HEK293 (cell line): ENCODE measurements around the gene WASF2.
"Not testable (repeated sequence)": the region's sequence is repeated elsewhere in the genome, so short reads cannot be mapped to it uniquely, and the experiment has no call there.

Experiments
- CTCF ChIA-PET: fragments of 350-600 bp; formaldehyde crosslinking; extraction: SDS; loops from one replicate; lab custom pipeline; 2021; ENCODE audit warnings: antibody characterized with exemption; lab: Yijun Ruan, JAX
- POLR2A ChIA-PET: fragments of 300-600 bp; formaldehyde crosslinking; extraction: SDS; loops from one replicate; lab custom pipeline; 2020; ENCODE audit warnings: antibody characterized with exemption, inconsistent platforms; lab: Yijun Ruan, JAX
- H3K27ac ChIP-seq: fragments of 200-500 bp; sonication (Bioruptor generic); 2 replicates; pipeline ENCODE4 v1.5.1; 2014; ENCODE audit warnings: low read depth, low read length, control low read depth, inconsistent platforms; ENCODE audit errors: extremely low read depth
- H3K36me3 ChIP-seq, 2 experiments: fragments of 200-500 bp in 1 of 2; sonication (Bioruptor generic) in 1 of 2; 1 replicate in 1 of 2; 2 replicates in 1 of 2; pipeline ENCODE4 v1.5.1; 2014 to 2017; ENCODE audit warnings: inconsistent platforms in 2 of 2, low read length in 2 of 2; ENCODE audit not compliant: control insufficient read depth in 2 of 2, insufficient read depth in 1 of 2
- H3K4me1 ChIP-seq: fragments of 200-500 bp; sonication (Bioruptor generic); 2 replicates; pipeline ENCODE4 v1.5.1; 2014; ENCODE audit warnings: mild to moderate bottlenecking, low read length, inconsistent platforms; ENCODE audit not compliant: control insufficient read depth, insufficient read depth
- H3K4me3 ChIP-seq: 2 replicates; pipeline ENCODE4 v1.5.1; 2011; ENCODE audit warnings: low read depth, mild to moderate bottlenecking, control low read depth, low read length, moderate library complexity
- H3K9me3 ChIP-seq: fragments of 200-500 bp; sonication (Bioruptor generic); 2 replicates; pipeline ENCODE4 v1.5.1; 2014; ENCODE audit warnings: low read depth, low read length, inconsistent platforms; ENCODE audit not compliant: control insufficient read depth, insufficient read depth
- EGR2 ChIP-seq: fragments of 450-650 bp; formaldehyde crosslinking; IDR thresholded peaks from 2 replicates; pipeline ENCODE4 v1.5.1; 2016; ENCODE audit warnings: low read depth, missing biosample characterization, missing genetic modification characterization
- GLIS1 ChIP-seq: fragments of 450-650 bp; formaldehyde crosslinking; IDR thresholded peaks from 2 replicates; pipeline ENCODE4 v1.5.1; 2016; ENCODE audit warnings: missing biosample characterization, missing genetic modification characterization
- GLIS2 ChIP-seq: fragments of 450-650 bp; formaldehyde crosslinking; IDR thresholded peaks from 2 replicates; pipeline ENCODE4 v1.5.1; 2016; ENCODE audit warnings: missing biosample characterization, missing genetic modification characterization
- HOXC10 ChIP-seq: sonication (generic); formaldehyde crosslinking; IDR thresholded peaks from 2 replicates; pipeline ENCODE4 v1.8.1; 2023; ENCODE audit warnings: mild to moderate bottlenecking, missing genetic modification reagents
- PATZ1 ChIP-seq: fragments of 450-650 bp; formaldehyde crosslinking; IDR thresholded peaks from 2 replicates; pipeline ENCODE4 v1.5.1; 2016; ENCODE audit warnings: missing biosample characterization, missing genetic modification characterization
- PRDM10 ChIP-seq: fragments of 450-650 bp; formaldehyde crosslinking; IDR thresholded peaks from 2 replicates; pipeline ENCODE4 v1.5.1; 2016; ENCODE audit warnings: missing biosample characterization, missing genetic modification characterization
- SP7 ChIP-seq: fragments of 450-650 bp; formaldehyde crosslinking; IDR thresholded peaks from 2 replicates; pipeline ENCODE4 v1.5.1; 2016; ENCODE audit warnings: missing biosample characterization, missing genetic modification characterization
- WT1 ChIP-seq: fragments of 450-650 bp; formaldehyde crosslinking; IDR thresholded peaks from 2 replicates; pipeline ENCODE4 v1.5.1; 2016; ENCODE audit warnings: missing biosample characterization, missing genetic modification characterization
- ZFHX2 ChIP-seq: fragments of 450-650 bp; formaldehyde crosslinking; conservative IDR thresholded peaks from 2 replicates; pipeline ENCODE4 v1.5.1; 2016; ENCODE audit warnings: missing biosample characterization, missing genetic modification characterization
- ZNF10 ChIP-seq: fragments of 450-650 bp; formaldehyde crosslinking; IDR thresholded peaks from 2 replicates; pipeline ENCODE4 v1.5.1; 2017; ENCODE audit warnings: missing biosample characterization, missing genetic modification characterization
- ZNF341 ChIP-seq: fragments of 450-650 bp; formaldehyde crosslinking; IDR thresholded peaks from 2 replicates; pipeline ENCODE4; 2016; ENCODE audit warnings: low read depth, missing biosample characterization, missing genetic modification characterization
- ZNF501 ChIP-seq: fragments of 450-650 bp; formaldehyde crosslinking; IDR thresholded peaks from 2 replicates; pipeline ENCODE4 v1.5.1; 2016; ENCODE audit warnings: missing biosample characterization, missing genetic modification characterization
- ZNF600 ChIP-seq: fragments of 450-650 bp; formaldehyde crosslinking; IDR thresholded peaks from 2 replicates; pipeline ENCODE4 v1.5.1; 2016; ENCODE audit warnings: missing biosample characterization, missing genetic modification characterization
- ZNF639 ChIP-seq: fragments of 450-650 bp; formaldehyde crosslinking; IDR thresholded peaks from 2 replicates; pipeline ENCODE4 v1.5.1; 2016; ENCODE audit warnings: missing biosample characterization, missing genetic modification characterization
- ZNF768 ChIP-seq: fragments of 450-650 bp; formaldehyde crosslinking; IDR thresholded peaks from 2 replicates; pipeline ENCODE4 v1.5.1; 2018; ENCODE audit warnings: missing biosample characterization, mild to moderate bottlenecking, missing genetic modification characterization
- ZNF785 ChIP-seq: fragments of 450-650 bp; formaldehyde crosslinking; IDR thresholded peaks from 2 replicates; pipeline ENCODE4 v1.5.1; 2016; ENCODE audit warnings: missing biosample characterization, missing genetic modification characterization
- TF ChIP-seq, protein P1 (sequence below): fragments of 450-650 bp; formaldehyde crosslinking; IDR thresholded peaks from 2 replicates; pipeline ENCODE4 v1.5.1; 2016; ENCODE audit warnings: missing biosample characterization, missing genetic modification characterization
- TF ChIP-seq, protein P2 (sequence below): fragments of 450-650 bp; formaldehyde crosslinking; IDR thresholded peaks from 2 replicates; pipeline ENCODE4 v1.5.1; 2016; ENCODE audit warnings: missing biosample characterization, missing genetic modification characterization

The WASF2 gene

DNA sequence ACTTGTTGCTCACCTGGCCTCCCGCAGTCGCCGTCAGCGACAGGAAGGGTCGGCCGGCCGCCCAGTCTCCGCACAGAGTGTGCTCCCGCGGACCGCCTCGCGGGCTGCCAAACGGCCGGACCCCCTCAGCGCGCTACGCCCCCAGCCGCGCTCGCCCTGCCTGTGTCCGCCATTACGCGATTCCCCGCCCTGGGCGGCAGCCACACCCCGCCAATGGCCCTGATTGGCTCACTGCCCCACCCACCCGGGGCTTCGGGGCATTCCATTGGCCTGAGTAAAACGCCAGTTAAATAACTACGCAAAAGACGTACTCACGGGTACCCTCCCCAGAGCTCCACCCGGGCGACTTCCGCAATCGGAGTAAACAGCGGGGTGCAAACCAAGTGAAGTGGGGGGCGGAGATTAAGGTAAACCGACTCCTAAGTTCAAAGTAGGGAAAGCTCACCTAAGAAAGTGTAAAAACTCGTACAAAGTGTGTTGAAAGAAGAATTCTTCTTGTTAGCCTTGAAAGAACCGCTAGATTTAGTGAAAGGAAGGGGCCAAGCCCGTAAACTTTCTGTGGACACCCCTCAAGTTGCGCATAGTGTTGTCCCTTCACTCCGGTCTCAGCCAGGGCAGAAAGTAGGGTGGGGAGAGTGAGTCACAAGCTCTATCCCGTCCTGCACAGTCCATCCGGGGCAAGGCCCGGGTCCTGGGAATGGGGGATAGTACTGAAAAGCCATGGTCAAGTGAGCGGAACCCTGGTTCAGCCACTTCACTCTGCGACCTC, at the start of gene WASF2 (continued):
- TF ChIP-seq, protein P1, sequence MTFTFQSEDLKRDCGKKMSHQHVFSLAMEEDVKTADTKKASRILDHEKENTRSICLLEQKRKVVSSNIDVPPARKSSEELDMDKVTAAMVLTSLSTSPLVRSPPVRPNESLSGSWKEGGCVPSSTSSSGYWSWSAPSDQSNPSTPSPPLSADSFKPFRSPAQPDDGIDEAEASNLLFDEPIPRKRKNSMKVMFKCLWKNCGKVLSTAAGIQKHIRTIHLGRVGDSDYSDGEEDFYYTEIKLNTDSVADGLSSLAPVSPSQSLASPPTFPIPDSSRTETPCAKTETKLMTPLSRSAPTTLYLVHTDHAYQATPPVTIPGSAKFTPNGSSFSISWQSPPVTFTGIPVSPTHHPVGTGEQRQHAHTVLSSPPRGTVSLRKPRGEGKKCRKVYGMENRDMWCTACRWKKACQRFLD = no peak
- TF ChIP-seq GLIS2 (tag by site-specific recombination) = peak; percentile 100
- TF ChIP-seq, all 188 proteins: peak for 62

DNA sequence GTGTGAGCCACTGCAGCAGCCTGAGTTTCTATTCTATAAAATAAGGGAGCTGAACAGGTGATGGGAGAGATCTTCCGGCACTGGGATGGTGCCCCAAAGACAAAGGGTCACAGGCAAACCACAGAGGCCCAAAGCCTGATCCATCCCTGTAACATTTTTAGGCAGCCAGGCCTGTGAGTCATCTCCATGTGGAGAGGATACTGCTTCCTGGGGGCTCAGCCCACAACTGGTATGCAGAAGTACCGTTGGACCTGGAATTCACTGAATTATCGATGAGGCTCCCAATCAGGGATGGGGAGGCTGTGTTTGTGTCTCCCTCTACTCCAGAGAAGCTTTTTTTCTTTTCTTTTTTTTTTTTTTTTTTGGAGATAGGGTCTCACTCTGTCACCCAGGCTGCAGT, 48.8 kb upstream of the WASF2 start:
- Histone ChIP-seq H3K9me3 (no peaks in the 10 kb centered on the region), H3K4me3 (no peak overlapping the region), H3K4me1 (peaks cover 7% of the 10 kb centered on the region), H3K27ac (no peak overlapping the region), H3K36me3 (peaks cover 0 to 6% of the 10 kb centered on the region in 2 experiments; a peak in 1 of 3 replicates)
- POLR2A ChIA-PET = interaction anchor here (1.1 to 1.6 kb wide), 2 partner anchors 18 to 49 kb away, joined by 4 to 5 read pairs; partner anchors contain the start of gene WASF2
- no peak for TF ChIP-seq SP7 (tag by site-specific recombination)
- CTCF ChIA-PET = interaction anchor here (0.8 to 3.3 kb wide), 5 partner anchors 14 to 68 kb away, joined by 3 to 22 read pairs (median 4); no protein-coding TSS in a partner anchor

DNA sequence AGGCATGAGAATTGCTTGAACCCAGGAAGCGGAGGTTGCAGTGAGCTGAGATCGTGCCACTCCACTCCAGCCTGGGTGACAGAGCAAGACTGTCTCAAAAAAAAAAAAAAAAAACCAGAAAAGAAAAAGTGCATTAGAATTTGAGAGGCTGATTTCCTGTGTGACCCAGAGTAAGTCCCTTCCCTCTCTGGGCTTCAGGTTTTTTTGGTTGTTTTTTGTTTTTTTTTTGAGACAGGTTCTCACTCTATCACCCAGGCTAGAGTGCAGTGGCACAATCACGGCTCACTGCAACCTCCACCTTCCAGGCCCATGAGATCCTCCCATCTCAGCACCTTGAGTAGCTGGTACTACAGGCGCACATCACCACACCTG, 48.3 kb upstream of the WASF2 start:
- TF ChIP-seq, protein P2, sequence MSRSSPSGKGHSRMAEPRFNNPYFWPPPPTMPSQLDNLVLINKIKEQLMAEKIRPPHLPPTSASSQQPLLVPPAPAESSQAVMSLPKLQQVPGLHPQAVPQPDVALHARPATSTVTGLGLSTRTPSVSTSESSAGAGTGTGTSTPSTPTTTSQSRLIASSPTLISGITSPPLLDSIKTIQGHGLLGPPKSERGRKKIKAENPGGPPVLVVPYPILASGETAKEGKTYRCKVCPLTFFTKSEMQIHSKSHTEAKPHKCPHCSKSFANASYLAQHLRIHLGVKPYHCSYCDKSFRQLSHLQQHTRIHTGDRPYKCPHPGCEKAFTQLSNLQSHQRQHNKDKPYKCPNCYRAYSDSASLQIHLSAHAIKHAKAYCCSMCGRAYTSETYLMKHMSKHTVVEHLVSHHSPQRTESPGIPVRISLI = peak; percentile 59; the same call in 1 of the 2 replicates
- 0 out of 2 replicates have a peak, but pooled peaks have one; percentile 45 for TF ChIP-seq ZNF768
- H3K36me3 ChIP-seq = peaks cover 0 to 11% of the 10 kb centered on the region in 2 experiments; a peak in 1 of 3 replicates
- H3K4me1 ChIP-seq, H3K4me3 ChIP-seq, H3K27ac ChIP-seq, H3K9me3 ChIP-seq: not testable (repeated sequence)
- ChIA-PET POLR2A (interaction anchor here (1.1 to 1.6 kb wide), 2 partner anchors 19 to 48 kb away, joined by 4 to 5 read pairs; partner anchors contain the start of gene WASF2), CTCF (interaction anchor here (0.8 to 3.3 kb wide), 5 partner anchors 14 to 70 kb away, joined by 3 to 22 read pairs (median 5); no protein-coding TSS in a partner anchor)

GRCh38 chr1:27536767-27537166, 46.8 kb upstream of the WASF2 start:
- ChIA-PET POLR2A (interaction anchor here (1.2 kb wide), 1 partner anchor 38 kb away, joined by 4 read pairs; no protein-coding TSS in a partner anchor), CTCF (interaction anchor here (0.5 to 3.3 kb wide), 6 partner anchors 16 to 171 kb away, joined by 3 to 22 read pairs (median 4); no protein-coding TSS in a partner anchor)
- Histone ChIP-seq H3K27ac (no peak overlapping the region), H3K4me3 (no peak overlapping the region), H3K36me3 (peaks cover 0 to 18% of the 10 kb centered on the region in 2 experiments; a peak in 1 of 3 replicates), H3K4me1 (peaks cover 7% of the 10 kb centered on the region), H3K9me3 (no peaks in the 10 kb centered on the region)
- TF ChIP-seq PRDM10 (tag by site-specific recombination) = peak; percentile 72
- no peak for TF ChIP-seq ZNF501
- TF ChIP-seq ZNF785 (tag by site-specific recombination) = no peak
- TF ChIP-seq GLIS1 (tag by site-specific recombination) = peak; percentile 94
- 0 out of 2 replicates have a peak, but pooled peaks have one; percentile 32 for TF ChIP-seq WT1 (tag by site-specific recombination)
- no peak for TF ChIP-seq ZNF639
- peak; percentile 81 for TF ChIP-seq ZFHX2 (tag by site-specific recombination)
- TF ChIP-seq ZNF341 (tag by site-specific recombination) = peak; percentile 39; the same call in 1 of the 2 replicates
- peak; percentile 84 for TF ChIP-seq EGR2 (tag by site-specific recombination)
- peak; percentile 54; the same call in 1 of the 2 replicates for TF ChIP-seq ZNF600 (tag by site-specific recombination)
- TF ChIP-seq PATZ1 (tag by site-specific recombination) = peak; percentile 68; the same call in 1 of the 2 replicates
- peak; percentile 55; the same call in 1 of the 2 replicates for TF ChIP-seq GLIS2 (tag by site-specific recombination)
- no peak for TF ChIP-seq HOXC10 (CRISPR knock-in tag)
- 0 out of 2 replicates have a peak, but pooled peaks have one; percentile 69 for TF ChIP-seq ZNF10
